Breast epithelium (tissue), 3 donors: Measurements from ENCODE around the gene ULK4.

ENCODE experiments used
- POLR2A ChIP-seq: fragments of 450-650 bp; IDR thresholded peaks from one replicate; pipeline ENCODE4 v1.6.1; 2016; ENCODE audit warnings: antibody characterized with exemption, mild to moderate bottlenecking, moderate library complexity
- TF ChIP-seq, protein P1 (sequence below), 3 donors: fragments of 450-650 bp; IDR thresholded peaks; one replicate each; pipeline ENCODE4 v1.5.1; 2016 to 2017; ENCODE audit warnings: antibody characterized with exemption in 3 of 3, mild to moderate bottlenecking in 3 of 3, moderate library complexity in 3 of 3

DNA sequence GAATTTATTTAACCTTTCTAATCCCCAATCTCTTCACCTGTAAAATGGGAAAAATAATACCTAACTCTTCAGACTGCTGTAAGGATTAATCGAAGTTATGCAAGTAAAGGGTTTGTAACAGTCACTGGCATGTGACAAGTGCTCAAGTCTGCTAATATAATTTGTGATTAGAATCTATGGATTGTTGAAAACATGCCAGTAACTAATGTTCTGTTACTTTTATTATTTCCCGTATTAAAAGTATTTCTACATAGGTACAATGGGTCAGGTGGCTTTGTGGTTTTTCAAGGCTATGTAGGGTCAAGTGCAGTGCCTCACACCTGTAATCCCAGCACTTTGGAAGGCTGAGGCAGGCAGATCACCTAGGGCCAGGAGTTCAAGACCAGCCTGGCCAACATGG, 29.4 kb downstream of the ULK4 start:
- TF ChIP-seq, protein P1, sequence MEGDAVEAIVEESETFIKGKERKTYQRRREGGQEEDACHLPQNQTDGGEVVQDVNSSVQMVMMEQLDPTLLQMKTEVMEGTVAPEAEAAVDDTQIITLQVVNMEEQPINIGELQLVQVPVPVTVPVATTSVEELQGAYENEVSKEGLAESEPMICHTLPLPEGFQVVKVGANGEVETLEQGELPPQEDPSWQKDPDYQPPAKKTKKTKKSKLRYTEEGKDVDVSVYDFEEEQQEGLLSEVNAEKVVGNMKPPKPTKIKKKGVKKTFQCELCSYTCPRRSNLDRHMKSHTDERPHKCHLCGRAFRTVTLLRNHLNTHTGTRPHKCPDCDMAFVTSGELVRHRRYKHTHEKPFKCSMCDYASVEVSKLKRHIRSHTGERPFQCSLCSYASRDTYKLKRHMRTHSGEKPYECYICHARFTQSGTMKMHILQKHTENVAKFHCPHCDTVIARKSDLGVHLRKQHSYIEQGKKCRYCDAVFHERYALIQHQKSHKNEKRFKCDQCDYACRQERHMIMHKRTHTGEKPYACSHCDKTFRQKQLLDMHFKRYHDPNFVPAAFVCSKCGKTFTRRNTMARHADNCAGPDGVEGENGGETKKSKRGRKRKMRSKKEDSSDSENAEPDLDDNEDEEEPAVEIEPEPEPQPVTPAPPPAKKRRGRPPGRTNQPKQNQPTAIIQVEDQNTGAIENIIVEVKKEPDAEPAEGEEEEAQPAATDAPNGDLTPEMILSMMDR (IDR thresholded peaks at IDR 0.05), result no peak
- no peak for TF ChIP-seq POLR2A
